Measurements from ENCODE around the gene ZFYVE28.

ZFYVE28 gene

DNA sequence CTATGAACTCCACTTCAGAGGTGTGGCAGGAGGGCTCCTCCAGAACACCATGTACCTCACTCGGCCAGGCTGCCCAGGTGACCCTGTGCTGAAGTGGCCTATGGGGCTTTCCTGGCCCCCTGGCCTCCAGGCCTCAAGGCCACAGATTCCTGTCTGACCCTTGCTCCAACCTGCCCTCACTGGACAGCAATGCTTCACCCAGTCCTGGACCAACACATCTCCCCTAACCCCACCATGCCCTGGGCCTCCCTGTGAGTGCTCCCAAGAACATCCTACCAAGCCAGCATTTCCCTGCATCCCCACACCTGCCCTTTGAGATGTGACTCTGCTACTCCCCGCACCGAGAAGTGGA, 10.5 kb downstream of the ZFYVE28 start:
- no peak for DNase-seq

DNA sequence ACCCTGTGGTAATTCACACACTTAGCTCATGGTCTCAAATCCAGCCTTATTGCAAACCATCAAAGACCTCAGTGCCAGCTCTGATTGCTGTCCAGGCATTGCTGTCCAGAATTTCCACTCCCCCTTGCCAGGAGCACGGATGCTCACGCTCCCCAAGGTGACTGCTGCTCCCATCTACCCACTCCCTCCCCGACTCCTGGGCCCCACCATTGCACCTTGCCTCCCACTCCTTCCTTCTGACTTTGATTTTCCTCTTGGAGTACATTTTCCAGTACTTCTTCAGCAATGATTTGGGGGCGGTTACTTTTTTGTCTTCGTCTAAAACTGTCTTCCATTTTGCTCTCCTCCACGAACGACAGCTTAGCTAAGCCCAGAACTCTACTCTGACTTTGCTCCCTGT, 11.5 kb downstream of the ZFYVE28 start:
- DNase-seq: no peak

DNA sequence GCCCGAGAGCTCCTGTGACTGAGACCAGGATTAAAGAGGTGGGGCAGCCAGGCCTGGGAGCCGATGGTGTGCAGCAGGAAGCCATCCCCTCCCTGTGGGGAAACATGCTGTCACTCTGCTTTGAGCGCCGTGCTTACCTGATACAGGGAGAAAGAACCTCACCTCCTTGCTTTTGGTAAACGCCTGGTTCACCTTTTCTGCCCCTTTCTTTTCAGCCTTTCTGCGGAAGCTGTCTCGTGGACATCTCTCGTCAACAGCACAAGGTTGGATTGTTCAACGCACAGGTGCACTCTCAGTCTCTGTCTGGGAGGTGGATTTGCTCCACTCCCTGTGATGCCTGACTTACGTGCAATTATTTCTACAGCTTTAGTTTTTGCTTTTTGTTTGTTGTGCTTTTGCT, 12.0 kb downstream of the ZFYVE28 start:
- DNase-seq: no peak

DNA sequence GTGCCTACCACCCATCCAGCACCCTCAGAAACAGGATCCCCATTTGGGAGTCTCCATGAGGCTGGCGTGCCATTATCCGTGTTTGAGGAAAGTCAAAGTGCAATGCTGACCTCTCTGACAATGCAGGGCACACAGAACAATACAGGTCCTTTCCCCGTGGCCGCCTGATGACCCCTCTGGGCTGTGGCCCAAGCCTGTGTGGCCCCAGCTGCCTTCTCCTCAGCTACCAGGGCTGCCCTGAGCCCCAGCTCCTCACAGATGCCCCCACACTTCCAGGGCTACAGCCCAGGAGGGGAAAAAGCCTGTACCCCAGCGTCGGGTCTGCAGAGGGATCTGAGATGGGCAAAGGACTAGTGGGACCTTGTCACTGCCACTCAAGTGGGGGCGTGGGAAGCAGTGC, 15.5 kb downstream of the ZFYVE28 start:
- no peak for DNase-seq

DNA sequence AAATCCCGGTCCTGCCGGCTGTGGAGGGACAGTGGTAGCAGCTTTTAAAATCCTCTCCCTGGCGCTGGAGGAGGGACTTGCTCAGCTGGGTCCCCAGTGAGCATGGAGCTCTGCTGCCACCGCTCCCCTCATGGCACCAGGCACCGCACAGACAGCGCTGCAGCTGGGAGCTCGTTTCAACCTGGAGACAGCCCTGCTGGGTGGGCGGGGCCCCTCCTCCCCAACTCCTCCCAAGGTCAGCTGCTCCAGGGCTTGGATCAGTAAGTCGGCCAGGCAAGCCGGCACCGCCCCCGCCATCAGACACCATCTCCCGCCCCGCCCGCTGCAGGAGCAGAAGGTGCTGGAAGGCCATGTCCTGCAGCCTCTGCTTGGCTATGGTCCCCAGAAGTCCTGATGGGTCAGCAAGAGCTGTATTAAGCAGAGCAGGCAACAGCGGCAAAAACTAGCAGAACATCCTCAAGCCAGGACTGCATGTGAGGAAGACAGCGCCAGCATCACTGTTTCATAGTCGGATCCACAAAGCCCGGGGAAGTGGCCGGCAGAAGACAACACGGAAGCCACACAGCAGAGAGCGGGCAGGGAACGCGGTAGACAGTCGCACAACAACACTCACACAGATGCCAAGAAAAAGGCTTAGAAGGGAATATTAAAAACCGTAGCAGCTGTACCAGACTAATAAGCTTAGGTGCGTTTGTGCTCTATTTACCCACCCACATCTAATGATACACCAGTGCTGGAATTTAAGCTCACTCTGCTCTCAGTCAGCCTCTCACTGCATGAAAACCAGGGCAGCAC, 16.2 kb downstream of the ZFYVE28 start:
- no peak for DNase-seq

DNA sequence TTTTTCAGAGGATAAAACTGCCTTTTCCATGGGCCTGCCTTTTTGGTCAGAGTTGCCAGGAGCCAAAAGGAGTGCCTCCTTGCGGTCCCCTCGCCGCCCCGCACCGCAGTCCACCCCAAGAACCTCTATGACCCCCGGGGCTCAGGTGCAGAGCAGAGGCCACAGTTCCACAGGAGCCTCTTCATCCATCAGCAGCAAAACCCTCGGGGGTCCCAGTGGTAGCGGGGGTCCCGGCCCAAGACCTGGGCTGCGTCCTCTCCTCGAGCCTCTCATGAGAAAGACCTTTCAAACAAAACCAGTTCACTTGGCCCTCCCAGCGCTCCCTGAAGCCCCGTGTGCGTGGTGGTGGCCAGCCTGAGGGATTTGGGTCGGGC, 16.8 kb downstream of the ZFYVE28 start:
- DNase-seq: no peak

DNA sequence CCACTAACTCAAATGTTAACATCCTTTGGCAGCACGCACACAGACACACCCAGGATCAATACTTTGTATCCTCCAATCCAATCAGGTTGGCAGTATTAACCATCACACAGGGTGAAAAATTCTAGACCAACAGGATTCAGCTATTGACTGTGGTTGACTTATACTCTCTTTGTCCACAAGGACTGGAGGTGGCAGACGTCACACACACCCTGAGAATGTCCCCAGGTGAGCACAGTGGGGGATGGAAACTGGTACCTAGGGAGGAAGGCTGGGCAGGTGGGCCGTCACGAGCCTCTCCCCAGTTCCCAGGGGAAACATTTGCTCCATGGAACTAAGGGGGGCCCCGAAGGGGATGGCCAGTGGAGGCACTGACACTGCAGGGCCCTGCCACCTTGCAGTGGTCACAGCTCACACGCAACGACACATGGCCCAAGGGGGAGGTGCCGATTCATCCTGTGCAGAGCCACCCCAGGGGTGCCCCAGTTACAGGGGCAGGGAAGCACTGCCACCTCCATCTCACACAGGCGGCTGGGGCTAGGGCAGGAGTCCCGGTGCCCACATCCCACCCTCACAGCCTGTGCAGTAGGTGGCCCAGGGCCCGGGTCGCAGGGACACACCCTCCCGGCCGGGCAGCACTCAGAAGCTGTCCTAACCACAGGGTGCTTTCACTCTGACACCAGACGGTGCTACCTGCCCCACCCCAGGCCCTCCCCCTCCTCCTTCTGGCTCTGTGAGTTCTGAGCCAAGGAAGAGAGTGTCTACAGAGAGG, 17.4 kb downstream of the ZFYVE28 start:
- no peak for DNase-seq

DNA sequence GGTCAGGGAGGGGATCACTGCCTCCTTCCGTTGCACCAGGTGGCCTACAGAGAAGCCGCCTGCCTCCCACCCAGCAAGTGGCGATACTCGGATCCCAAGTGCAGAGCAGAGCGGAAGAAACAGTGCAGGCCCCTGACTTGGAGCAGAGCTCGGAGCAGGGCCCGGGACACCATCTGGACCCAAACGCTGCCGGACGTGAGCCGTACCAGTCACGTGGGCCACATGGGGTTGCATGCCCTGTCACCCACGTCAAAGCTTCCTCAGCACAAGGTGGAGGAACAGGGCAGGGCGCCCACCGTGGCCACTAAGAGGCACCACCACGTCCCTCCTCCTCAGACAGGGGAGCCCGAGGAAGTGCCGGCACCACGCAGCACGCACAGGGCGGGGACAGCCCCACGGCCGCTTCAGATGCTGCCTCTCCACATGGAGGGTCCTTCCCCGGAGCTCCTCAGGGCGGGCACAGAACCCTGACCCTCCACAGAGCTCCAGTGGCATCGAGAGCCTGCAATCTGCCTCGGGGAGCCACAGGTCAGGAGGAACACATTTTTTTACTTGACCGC, 18.7 kb downstream of the ZFYVE28 start:
- DNase-seq: no peak

DNA sequence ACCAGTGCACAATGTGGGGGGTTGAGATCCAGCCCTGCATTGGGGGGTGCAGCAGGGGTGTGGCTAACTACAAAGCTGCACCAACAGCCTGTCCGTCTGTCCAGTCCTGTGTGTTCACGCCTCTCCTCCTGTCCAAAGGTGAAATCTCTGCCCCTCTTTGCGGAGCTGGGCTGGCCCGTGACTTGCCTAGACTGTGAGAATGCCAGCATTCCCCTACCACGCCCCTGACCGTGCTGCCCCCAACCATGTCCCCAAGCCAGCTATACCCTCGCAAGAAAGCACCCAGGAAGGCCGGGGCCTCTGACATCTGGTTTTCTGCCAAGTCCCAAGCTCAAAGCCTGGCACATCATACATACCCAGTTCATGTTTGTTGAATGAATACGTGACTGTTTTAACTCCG, 19.2 kb downstream of the ZFYVE28 start:
- DNase-seq: no peak

DNA sequence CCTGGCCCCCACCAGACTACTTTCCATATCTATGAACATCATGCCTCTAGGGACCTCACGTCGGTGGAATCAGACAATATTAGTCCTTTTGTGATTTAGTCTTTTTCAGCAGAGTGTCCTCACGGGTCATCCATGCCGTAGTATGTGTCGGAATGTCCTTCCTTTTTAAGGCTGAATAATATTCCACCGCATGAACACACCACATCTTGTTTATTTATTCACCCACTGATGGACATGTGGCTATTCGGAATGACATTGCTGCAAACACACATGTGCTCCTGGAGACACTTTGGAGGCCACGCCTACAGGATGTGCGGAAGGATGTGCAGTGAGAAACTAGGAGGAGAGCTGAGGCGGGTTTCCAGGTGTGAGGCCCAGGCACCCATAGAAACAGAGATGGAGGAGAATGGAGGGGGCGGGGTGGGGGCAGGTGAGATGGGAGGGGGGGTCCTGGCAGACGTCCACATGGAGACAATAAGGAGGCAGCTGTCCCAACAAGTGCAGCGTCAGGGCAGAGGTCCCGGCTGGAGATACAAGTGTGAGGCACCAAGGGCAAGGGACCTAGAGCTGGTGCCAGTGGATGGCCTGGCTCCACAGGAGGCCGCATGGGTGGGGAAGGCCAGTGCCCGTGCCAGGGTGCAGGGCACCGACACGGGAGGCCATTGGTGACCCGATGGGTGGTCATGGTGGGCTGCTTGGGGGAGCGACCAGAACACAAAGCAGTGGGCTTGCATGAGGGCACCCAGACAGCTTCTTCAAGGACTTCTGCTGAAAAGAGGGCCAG, 20.7 kb downstream of the ZFYVE28 start:
- DNase-seq: no peak

DNA sequence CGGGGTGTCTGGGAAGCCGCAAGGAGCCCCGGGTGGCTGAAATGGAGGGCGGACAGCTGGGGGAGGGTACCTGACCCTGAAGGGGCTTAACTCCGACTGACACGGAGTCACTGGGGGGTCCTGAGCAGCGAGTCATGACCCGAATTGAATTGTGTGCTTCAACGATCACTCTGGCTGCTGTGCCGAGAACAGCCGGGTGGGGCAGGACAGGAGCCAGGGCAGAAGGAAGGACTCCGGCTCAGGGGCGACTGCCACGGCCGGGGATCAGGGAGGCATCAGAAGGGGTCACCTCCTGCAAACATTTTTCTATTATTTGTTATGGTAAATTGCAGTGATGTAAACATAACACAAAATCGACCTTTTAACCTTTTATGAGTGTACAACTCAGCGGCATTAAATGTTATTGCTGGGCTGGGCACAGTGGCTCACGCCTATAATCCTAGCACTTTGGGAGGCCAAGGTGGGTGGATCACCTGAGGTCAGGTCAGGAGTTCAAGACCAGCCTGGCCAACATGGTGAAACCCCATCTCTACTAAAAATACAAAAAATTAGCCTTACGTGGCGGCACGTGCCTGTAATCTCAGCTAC, 21.6 kb downstream of the ZFYVE28 start:
- DNase-seq: no peak

DNA sequence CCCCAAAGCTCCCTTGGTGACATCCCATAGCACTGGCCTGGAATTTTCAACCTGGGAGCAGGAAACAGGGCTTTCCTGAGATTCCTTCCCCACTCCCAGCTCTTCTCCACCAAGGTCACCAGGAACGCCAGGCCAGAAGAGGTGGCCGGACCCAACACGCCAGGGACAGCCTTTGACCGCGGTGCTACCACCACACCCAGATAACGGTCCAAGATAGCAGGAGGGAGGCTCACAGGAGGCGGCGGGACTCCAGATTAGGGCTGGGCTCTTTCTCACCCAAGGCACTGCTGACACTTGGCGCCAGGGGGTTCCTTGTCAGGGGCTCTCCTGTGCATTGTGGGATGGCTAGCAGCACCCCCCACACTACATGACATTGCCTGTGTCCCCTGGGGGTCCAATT, 22.9 kb downstream of the ZFYVE28 start:
- no peak for DNase-seq

DNA sequence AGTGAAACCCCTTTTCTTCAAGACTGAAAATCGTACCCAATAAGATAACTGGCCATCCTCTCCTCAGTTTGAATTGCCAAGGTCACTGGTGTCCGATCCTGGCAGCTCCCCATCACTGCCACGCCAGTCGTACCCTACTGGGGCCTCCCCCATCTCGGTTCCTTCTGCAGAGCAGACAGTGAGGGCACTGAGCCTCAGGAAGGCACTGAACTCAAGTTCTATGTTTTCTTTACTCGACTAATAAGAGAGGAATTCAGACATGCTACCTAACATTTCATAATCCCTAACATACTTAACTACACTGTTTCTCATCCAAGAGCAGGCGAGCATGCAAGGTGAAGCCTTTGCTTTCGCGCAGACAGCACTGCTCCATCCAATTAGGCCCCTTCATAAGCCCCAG, 23.4 kb downstream of the ZFYVE28 start:
- no peak for DNase-seq

DNA sequence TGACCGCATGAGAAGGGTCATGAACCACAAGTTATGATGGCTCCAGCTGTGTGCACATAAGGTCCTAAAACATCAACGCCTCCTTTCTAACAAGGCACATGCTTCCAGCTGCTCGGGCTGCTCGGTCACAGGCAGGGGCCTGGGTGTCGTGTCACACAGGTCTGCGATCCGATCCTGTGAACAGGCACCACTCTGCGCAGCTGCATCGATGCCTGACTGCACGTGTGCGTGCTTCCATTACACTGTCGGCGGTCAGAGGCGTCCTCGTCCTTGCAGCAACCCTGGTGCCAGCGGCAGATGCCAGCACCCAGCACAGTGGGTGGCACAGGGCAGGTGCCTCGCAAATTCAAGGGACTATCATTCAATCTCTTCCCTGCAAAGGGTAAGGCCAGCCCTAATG, 23.9 kb downstream of the ZFYVE28 start:
- no peak for DNase-seq

DNA sequence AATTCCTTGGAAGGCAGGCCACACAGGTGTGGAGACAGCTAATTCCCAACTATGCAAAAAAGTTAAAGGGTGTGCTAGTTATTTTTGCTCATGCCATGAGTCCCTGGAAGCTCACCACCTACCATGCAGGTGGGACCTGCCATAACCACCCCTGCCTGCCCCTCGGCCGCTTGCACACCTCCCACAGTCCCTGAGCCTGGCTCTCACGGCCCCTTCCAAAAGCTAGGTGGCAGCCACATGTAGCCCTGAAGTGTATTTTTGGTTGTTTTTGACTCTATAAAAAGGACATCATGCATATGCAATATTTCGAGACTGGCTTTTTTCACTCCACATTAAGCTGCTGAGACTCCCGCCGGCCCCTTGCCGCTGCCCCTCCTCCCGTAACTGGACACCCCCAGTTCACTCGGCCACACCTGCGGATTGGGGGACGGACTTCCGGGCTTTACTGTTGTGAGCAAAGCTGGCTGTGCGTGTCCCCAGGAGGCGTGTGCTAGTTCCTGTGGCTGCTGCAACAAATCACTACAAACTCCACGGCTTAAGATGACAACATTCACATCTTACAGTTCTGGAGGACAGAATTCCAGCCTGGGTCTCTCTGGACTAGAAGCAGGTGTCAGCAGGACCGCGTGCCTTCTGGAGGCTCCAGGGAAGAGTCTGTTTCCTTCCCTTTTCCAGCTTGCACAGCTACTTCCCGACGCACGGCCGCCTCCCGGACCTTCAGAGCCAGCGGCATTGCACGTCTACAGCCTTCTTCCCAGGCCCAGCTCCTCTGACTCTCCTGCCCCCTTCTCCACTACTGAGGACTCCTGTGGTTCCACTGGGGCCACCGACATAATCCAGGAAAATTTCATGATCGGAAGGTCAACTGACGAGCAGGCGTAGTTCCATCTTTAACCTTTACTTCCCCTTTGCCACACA, 24.8 kb downstream of the ZFYVE28 start:
- DNase-seq: no peak

DNA sequence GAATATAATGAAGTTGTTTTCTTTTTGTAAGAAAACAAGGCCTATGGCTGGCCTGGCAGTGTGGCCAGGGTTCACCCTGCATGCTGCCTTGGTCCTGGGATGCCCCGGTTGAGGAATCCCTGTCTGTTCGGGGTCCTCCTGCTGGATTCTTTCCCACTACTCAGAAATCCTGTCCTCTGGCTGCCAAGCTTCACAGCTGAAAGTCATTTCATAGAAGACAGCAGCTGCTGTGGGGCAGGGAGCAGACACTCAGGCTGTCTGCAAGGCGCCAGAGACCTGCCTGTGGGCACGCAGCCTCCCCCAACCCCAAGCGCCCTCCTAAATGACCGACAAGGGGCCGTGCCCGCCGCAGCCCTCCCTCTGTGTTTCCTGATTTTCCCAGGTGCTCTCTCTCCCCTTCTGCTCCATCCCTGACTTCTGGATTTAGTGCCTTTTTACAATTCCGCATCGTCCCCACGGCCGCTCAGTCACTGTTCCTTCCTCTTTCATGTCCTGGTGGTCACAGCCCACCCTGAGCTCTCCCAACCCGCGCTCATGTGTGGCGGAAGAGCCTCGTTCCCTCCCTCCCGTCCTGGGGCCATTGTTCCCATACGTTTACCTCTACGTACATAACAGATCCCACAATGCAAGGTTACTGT, 27.5 kb downstream of the ZFYVE28 start:
- no peak for DNase-seq

DNA sequence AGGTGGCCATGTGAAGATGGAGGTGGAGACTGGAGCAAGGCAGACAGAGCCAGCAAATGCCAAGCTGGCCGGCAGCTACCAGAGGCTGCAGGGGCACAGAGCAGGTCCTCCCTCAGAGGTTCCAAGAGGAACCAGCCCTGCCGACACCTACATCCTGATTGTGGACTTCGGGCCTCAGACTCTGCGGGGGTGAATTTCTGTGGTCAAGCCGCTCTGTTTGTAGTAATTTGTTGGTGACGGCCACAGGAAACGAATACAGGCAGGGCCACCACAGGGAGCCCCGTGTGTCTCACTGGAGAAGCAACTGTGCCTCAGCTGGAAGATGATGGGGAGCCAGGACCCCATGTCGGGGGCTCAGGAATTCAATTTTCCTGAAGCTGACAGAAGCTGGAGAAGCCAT, 28.3 kb downstream of the ZFYVE28 start:
- DNase-seq: no peak

DNA sequence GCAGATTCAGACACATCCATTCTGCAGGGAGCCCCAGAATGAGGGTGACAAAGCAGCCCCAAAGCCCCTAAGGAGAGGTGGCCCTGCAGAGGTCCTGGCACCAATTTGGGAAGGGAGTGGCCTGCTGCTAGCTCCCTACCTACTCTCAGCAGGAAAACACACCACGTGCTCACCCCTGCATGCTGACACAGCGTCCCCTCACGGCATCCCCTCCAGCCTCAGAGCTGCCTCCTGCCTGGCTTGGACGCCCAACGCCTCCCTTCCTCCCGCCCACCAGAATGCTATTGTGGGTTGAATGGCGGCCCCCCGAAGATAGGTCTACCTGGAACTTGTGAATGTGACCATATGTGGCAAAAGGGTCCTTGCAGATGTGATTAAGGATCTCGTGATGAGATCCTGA, 28.8 kb downstream of the ZFYVE28 start:
- DNase-seq: no peak

DNA sequence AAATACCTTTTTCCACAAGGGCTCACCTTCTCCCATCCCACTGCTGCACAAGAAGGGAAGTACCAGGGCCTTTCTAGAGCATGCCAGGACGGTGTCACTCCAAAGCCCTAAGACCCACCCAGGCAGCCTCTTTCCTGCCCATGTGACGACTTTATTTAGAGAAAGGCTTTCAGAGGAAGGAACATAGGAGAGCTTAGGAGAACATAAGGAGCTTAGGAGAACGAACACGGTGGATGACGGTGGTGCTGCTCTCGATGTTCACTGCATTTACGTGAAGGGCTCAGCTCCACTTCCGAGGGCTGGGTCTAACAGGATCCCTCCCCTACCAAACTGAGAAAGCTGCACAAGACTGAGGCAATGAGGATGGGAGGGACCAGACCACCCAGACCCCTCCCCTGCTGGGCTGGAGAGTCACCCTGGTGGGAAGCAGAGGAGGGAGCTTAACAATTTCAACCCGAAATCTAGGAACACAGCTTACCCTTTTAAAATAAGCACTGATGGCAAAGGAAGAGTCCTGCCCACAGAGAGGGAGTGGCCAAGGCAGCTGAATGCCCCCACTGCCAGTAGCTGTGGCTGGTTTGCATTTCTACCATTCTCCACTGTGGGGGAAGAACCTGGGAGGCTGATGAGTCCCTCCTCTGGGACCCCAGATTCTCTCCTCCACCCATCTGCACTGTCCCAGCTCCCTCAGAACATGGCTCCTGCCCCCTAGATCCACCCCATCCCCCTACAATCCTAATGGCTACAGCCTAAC, 29.8 kb downstream of the ZFYVE28 start:
- no peak for DNase-seq

DNA sequence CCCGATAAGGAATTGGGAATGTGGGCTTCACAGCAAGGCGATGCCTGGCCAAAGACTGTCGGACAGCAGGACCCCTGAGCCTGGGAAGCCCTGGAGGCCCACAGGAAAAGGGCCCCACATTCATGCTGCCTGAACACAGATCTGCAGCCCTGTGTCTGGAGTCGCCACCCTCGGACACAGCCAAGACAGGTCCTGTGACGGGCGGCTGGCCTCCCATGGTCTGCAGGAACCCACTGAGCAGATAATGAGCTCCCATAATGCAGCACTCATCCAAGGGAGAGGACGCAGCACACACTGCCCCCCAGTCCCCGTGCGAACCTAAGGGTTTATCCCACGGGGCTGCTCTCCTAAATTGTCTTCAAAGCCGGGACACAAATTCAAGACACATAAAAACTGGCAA, 30.6 kb downstream of the ZFYVE28 start:
- no peak for DNase-seq

DNA sequence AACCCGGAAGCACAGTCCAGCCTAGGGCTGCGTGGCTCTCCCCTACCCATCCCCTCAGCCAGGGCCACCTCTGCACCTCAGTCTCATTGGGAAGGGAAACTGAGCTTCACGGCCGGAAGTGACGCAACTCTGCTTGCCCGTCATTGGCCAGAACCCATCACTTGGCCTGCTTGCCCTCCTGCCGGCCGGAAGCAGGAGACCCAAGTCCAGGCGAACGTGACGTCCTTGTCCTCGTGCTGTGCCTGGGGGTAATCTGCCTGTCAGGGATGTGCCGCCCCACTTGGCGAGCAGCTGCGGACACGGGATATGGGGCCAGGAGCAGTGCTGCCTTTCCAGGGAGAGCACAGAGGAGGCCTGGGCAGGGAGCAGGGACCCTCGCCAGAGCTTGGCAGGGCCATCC, 31.2 kb downstream of the ZFYVE28 start:
- DNase-seq: no peak
